Measurements from ENCODE around the gene B4GALT5.

- TF ChIP-seq SMAD3 (CRISPR knock-in tag; IDR thresholded peaks at IDR 0.05; ENCODE audit: borderline replicate concordance) (no peak), CTCF (IDR thresholded peaks at IDR 0.05) (no peak), AFF4 (CRISPR knock-in tag; IDR thresholded peaks at IDR 0.05; ENCODE audit: borderline replicate concordance) (no peak), FOXJ3 (CRISPR knock-in tag; IDR thresholded peaks at IDR 0.05; ENCODE audit: borderline replicate concordance) (no peak)
These were observed 123.9 kb downstream of the B4GALT5 start for GRCh38 chr20:49589747-49590146.
